Upper lobe of left lung (tissue), 6 donors: ENCODE measurements around the gene CD163L1. TPM values are rescaled to one million over a fixed set of nuclear protein-coding genes. Genes with fewer than 3 reads are reported as not detected.
"Not testable (repeated sequence)": the region's sequence is repeated elsewhere in the genome, so short reads cannot be mapped to it uniquely, and the experiment has no call there.

Source experiments
- ATAC-seq, 2 donors: fragments of 200-7000 bp; cut with Tn5 transposase; one replicate each; pipeline ENCODE4 v1.9.1; 2022; ENCODE audit warnings: mild to moderate bottlenecking in 2 of 2, moderate library complexity in 2 of 2; ENCODE audit not compliant: low FRiP score in 2 of 2
- DNase-seq, 2 donors: peaks; one replicate each; pipeline ENCODE4 v3.0.0-alpha.2; 2019 to 2020
- H3K27ac ChIP-seq, 4 donors: fragments of 200-600 bp; sonication (generic); one replicate each; pipeline ENCODE4 v1.5.1; 2016 to 2019
- H3K27me3 ChIP-seq, 4 donors: fragments of 200-600 bp; sonication (generic); one replicate each; pipeline ENCODE4 v1.5.1; 2017 to 2019
- H3K36me3 ChIP-seq, 4 donors: fragments of 200-600 bp; sonication (generic); one replicate each; pipeline ENCODE4 v1.5.1; 2016 to 2019
- H3K4me1 ChIP-seq, 4 donors: fragments of 200-600 bp; sonication (generic); one replicate each; pipeline ENCODE4 v1.5.1; 2018 to 2019
- H3K4me3 ChIP-seq, 4 donors: fragments of 200-600 bp; sonication (generic); one replicate each; pipeline ENCODE4 v1.5.1; 2017 to 2019; ENCODE audit warnings: mild to moderate bottlenecking in 2 of 4, moderate library complexity in 1 of 4
- H3K9me3 ChIP-seq, 4 donors: fragments of 200-600 bp; sonication (generic); one replicate each; pipeline ENCODE4 v1.5.1; 2018 to 2019
- CTCF ChIP-seq, 6 experiments: fragments of 450-650 bp in 4 of 6; fragments of 200-600 bp in 2 of 6; sonication (generic) in 2 of 6; IDR thresholded peaks; one replicate each; pipeline ENCODE4 v1.5.1; 2016 to 2019; ENCODE audit warnings: antibody characterized with exemption in 6 of 6
- EP300 ChIP-seq, 4 donors: sonication (generic); formaldehyde crosslinking; IDR thresholded peaks; one replicate each; pipeline ENCODE4 v1.5.1; 2017; ENCODE audit warnings: antibody characterized with exemption in 4 of 4, control low read depth in 2 of 4
- POLR2A ChIP-seq, 4 donors: fragments of 450-650 bp; IDR thresholded peaks; one replicate each; pipeline ENCODE4 v1.5.1; 2016 to 2017; ENCODE audit warnings: antibody characterized with exemption in 4 of 4, mild to moderate bottlenecking in 2 of 4
- POLR2AphosphoS5 ChIP-seq, 2 donors: sonication (generic); formaldehyde crosslinking; IDR thresholded peaks; one replicate each; pipeline ENCODE4 v1.5.1; 2017; ENCODE audit warnings: antibody characterized with exemption in 2 of 2
- WGBS, 2 donors: methylation state at CpG; one replicate each; pipeline ENCODE4 v1.1.5; 2017 to 2018; 5-methylcytosine and 5-hydroxymethylcytosine counted together
- total RNA-seq, 6 donors: library from RNA; depleted of rRNA in 4 of 6; stranded (reverse); fragments of >200 nt in 4 of 6; gene quantifications; one replicate each; pipeline versions ENCODE4 v1.1.0 to v1.2.1, GENCODE V29; 2016 to 2021
- donor health status: DM: no; HTN: no; CAD: no; lungs with moderate emphysema.
- donor health status: DM: no; HTN: yes; CAD: no; lungs with severe emphysema.

The CD163L1 gene
- total RNA-seq, 6 donors from 2014 or later, result 0.59 to 21.0 (median 4.2) TPM

GRCh38 chr12:7346551-7347225 is 97.3 kb downstream of the CD163L1 start:
- no peak overlapping the region for H3K27ac ChIP-seq
- TF ChIP-seq CTCF (IDR thresholded peaks at IDR 0.05), result no peak
- no peak for TF ChIP-seq POLR2AphosphoS5 (IDR thresholded peaks at IDR 0.05)
- no peak for TF ChIP-seq EP300 (IDR thresholded peaks at IDR 0.05)
- TF ChIP-seq POLR2A (IDR thresholded peaks at IDR 0.05), result no peak
- 61 to 72% methylated on average over 6 of the region's 6 CpGs for WGBS, 2 donors
- ATAC-seq (no peak), DNase-seq (no peak)
- H3K27me3 ChIP-seq, result no peaks in the 10 kb centered on the region
- H3K36me3 ChIP-seq, result no peaks in the 10 kb centered on the region
- no peak overlapping the region for H3K4me3 ChIP-seq
- H3K9me3 ChIP-seq, result peaks cover 0 to 10% (median 6%) of the 10 kb centered on the region in 4 donors
- H3K4me1 ChIP-seq, result no peaks in the 10 kb centered on the region

GRCh38 chr12:7344833-7345606 is 98.9 kb downstream of the CD163L1 start:
- Histone ChIP-seq H3K27me3 (no peaks in the 10 kb centered on the region), H3K4me1 (no peaks in the 10 kb centered on the region), H3K36me3 (no peaks in the 10 kb centered on the region), H3K9me3 (peaks cover 0 to 10% (median 6%) of the 10 kb centered on the region in 4 donors), H3K4me3 (no peak overlapping the region), H3K27ac (no peak overlapping the region)
- no peak for TF ChIP-seq CTCF (IDR thresholded peaks at IDR 0.05)
- ATAC-seq (peak; percentile 15 to 60), DNase-seq (no peak)

- no peak for ATAC-seq
- no peak for DNase-seq
- WGBS, 2 donors, result 65 to 87% methylated on average over 1 of the region's 1 CpG
Observed at GRCh38 chr12:7339675-7340074, 104.3 kb downstream of the CD163L1 start.

GRCh38 chr12:7337790-7338189 is 106.2 kb downstream of the CD163L1 start:
- 83 to 88% methylated on average over 5 of the region's 5 CpGs for WGBS, 2 donors
- ATAC-seq, H3K27ac ChIP-seq, H3K4me3 ChIP-seq, H3K9me3 ChIP-seq, H3K36me3 ChIP-seq, H3K4me1 ChIP-seq, DNase-seq, H3K27me3 ChIP-seq: not testable (repeated sequence)

More at GRCh38 chr12:7339675-7340074, 104.3 kb downstream of the CD163L1 start:
- Histone ChIP-seq H3K27ac (no peak overlapping the region), H3K9me3 (peaks cover 0 to 5% (median 2%) of the 10 kb centered on the region in 4 donors), H3K4me3 (no peak overlapping the region), H3K36me3 (no peaks in the 10 kb centered on the region), H3K4me1 (no peaks in the 10 kb centered on the region), H3K27me3 (no peaks in the 10 kb centered on the region)
- no peak for TF ChIP-seq CTCF (IDR thresholded peaks at IDR 0.05)

GRCh38 chr12:7327918-7328317 is 116.0 kb downstream of the CD163L1 start:
- TF ChIP-seq CTCF (IDR thresholded peaks at IDR 0.05) (no peak), EP300 (IDR thresholded peaks at IDR 0.05) (no peak), POLR2A (IDR thresholded peaks at IDR 0.05) (no peak), POLR2AphosphoS5 (IDR thresholded peaks at IDR 0.05) (no peak)
- Histone ChIP-seq H3K9me3 (peaks cover 0 to 5% (median 0%) of the 10 kb centered on the region in 4 donors), H3K36me3 (no peaks in the 10 kb centered on the region), H3K4me3 (no peak overlapping the region), H3K4me1 (no peaks in the 10 kb centered on the region), H3K27ac (no peak overlapping the region), H3K27me3 (no peaks in the 10 kb centered on the region)
- DNase-seq, result no peak
- no peak for ATAC-seq
- 72 to 73% methylated on average over 7 of the region's 7 CpGs for WGBS, 2 donors
